Transverse colon (tissue), 4 donors: ENCODE measurements around the gene UTS2R. TPM values are rescaled to one million over a fixed set of nuclear protein-coding genes. Genes with fewer than 3 reads are reported as not detected.

ENCODE experiments used
- DNase-seq: peaks from one replicate; pipeline ENCODE4 v3.0.0-alpha.2; 2019
- H3K27ac ChIP-seq, 4 donors: fragments of 200-600 bp; sonication (generic); 2 replicates each; pipeline ENCODE4 v1.5.1; 2016 to 2018; ENCODE audit warnings: inconsistent platforms in 4 of 4
- H3K27me3 ChIP-seq: fragments of 200-600 bp; sonication (generic); 2 replicates; pipeline ENCODE4 v1.5.1; 2017; ENCODE audit warnings: inconsistent platforms
- H3K36me3 ChIP-seq, 4 donors: fragments of 200-600 bp; sonication (generic); 2 replicates each; pipeline ENCODE4 v1.5.1; 2017 to 2019; ENCODE audit warnings: inconsistent platforms in 4 of 4
- H3K4me1 ChIP-seq, 4 donors: fragments of 200-600 bp; sonication (generic); 2 replicates each; pipeline ENCODE4 v1.5.1; 2017 to 2020; ENCODE audit warnings: inconsistent platforms in 4 of 4
- H3K4me3 ChIP-seq, 4 donors: fragments of 200-600 bp; sonication (generic); 1 replicate in 1 of 4; 2 replicates in 3 of 4; pipeline versions ENCODE4 v1.5.1 to v1.6.1; 2017 to 2019; ENCODE audit warnings: inconsistent platforms in 4 of 4
- H3K9me3 ChIP-seq, 2 donors: fragments of 200-600 bp; sonication (generic); 2 replicates each; pipeline ENCODE4 v1.5.1; 2017 to 2019; ENCODE audit warnings: inconsistent platforms in 2 of 2
- CTCF ChIP-seq, 5 experiments: fragments of 200-600 bp in 3 of 5; fragments of 450-650 bp in 2 of 5; sonication (generic) in 3 of 5; IDR thresholded peaks; 1 replicate in 2 of 5; 2 replicates in 3 of 5; pipeline ENCODE4 v1.5.1; 2016 to 2017; ENCODE audit warnings: antibody characterized with exemption in 5 of 5, inconsistent platforms in 3 of 5, mild to moderate bottlenecking in 2 of 5, moderate library complexity in 1 of 5
- EP300 ChIP-seq: sonication (generic); formaldehyde crosslinking; IDR thresholded peaks from one replicate; pipeline ENCODE4 v1.6.1; 2017; ENCODE audit warnings: antibody characterized with exemption, low read depth
- POLR2A ChIP-seq: fragments of 450-650 bp; IDR thresholded peaks from one replicate; pipeline ENCODE4 v1.6.1; 2016; ENCODE audit warnings: antibody characterized with exemption, mild to moderate bottlenecking, moderate library complexity
- POLR2AphosphoS5 ChIP-seq, 3 donors: sonication (generic); formaldehyde crosslinking; IDR thresholded peaks; one replicate each; pipeline ENCODE4 v1.6.1; 2016; ENCODE audit warnings: antibody characterized with exemption in 3 of 3
- WGBS, 2 donors: methylation state at CpG; one replicate each; pipeline ENCODE4 v1.1.5; 2018; ENCODE audit warnings: low coverage in 1 of 2; 5-methylcytosine and 5-hydroxymethylcytosine counted together
- in situ Hi-C, 4 donors: fragments of 200-750 bp; cut with MboI; loops; one replicate each; pipeline versions ENCODE4 v1.15.0 to v1.15.1; 2017; ENCODE audit warnings: low sequenced_read_pairs in 3 of 4, low pct_ligation_motif_present in 1 of 4, low pct_unique_long_range_greater_than_20kb in 1 of 4
- intact Hi-C: fragments of 100-400 bp; cut with DNase I; formaldehyde crosslinking; loops from one replicate; pipeline ENCODE4 v1.15.1; 2023; ENCODE audit warnings: low total_unique reads
- total RNA-seq, 4 donors: library from RNA; depleted of rRNA; stranded (reverse); fragments of >200 nt; gene quantifications; one replicate each; pipeline ENCODE4 v1.1.0, GENCODE V29; 2016

UTS2R gene
- total RNA-seq, 4 donors from 2014 or later: 0.48 TPM; not detected in 3

GRCh38 chr17:82390860-82391435, 19.4 kb downstream of the UTS2R start:
- Histone ChIP-seq H3K27me3 (peaks cover 24% of the 10 kb centered on the region), H3K9me3 (no peaks in the 10 kb centered on the region), H3K27ac (no peak overlapping the region), H3K36me3 (no peaks in the 10 kb centered on the region), H3K4me1 (peaks cover 0 to 11% (median 8%) of the 10 kb centered on the region in 4 donors), H3K4me3 (no peak overlapping the region)
- 80 to 88% methylated on average over 1 to 13 of the region's 13 CpGs for WGBS, 2 donors
- no peak for DNase-seq
- intact Hi-C loops (no loop called here), in situ Hi-C loops (no loop called here)
- TF ChIP-seq POLR2AphosphoS5 (IDR thresholded peaks at IDR 0.05) (no peak), POLR2A (no peak), EP300 (no peak)

GRCh38 chr17:82391496-82392066, 20.0 kb downstream of the UTS2R start:
- in situ Hi-C loops: no loop called here

GRCh38 chr17:82392209-82392920, 20.8 kb downstream of the UTS2R start:
- DNase-seq: no peak
- Histone ChIP-seq H3K4me3 (no peak overlapping the region), H3K27me3 (peaks cover 10% of the 10 kb centered on the region), H3K4me1 (peaks cover 0 to 2% (median under 1%) of the 10 kb centered on the region in 4 donors), H3K9me3 (no peaks in the 10 kb centered on the region), H3K36me3 (no peaks in the 10 kb centered on the region), H3K27ac (no peak overlapping the region)
- TF ChIP-seq EP300 (no peak), CTCF (IDR thresholded peaks at IDR 0.05) (no peak), POLR2AphosphoS5 (IDR thresholded peaks at IDR 0.05) (no peak)
- WGBS, 2 donors: 93% methylated on average over 25 of the region's 28 CpGs; no CpG with 5 or more reads in 1 of the 2 donors
- intact Hi-C loops (no loop called here), in situ Hi-C loops (no loop called here)

More at GRCh38 chr17:82391496-82392066, 20.0 kb downstream of the UTS2R start:
- peaks cover 18% of the 10 kb centered on the region for H3K27me3 ChIP-seq
- intact Hi-C loops: no loop called here
- no peak for DNase-seq
- H3K9me3 ChIP-seq: no peaks in the 10 kb centered on the region
- WGBS, 2 donors: 94% methylated on average over 23 of the region's 23 CpGs; no CpG with 5 or more reads in 1 of the 2 donors
- no peaks in the 10 kb centered on the region for H3K36me3 ChIP-seq
- no peak overlapping the region for H3K4me3 ChIP-seq
- no peak for TF ChIP-seq POLR2AphosphoS5 (IDR thresholded peaks at IDR 0.05)
- no peak for TF ChIP-seq CTCF (IDR thresholded peaks at IDR 0.05)
- TF ChIP-seq POLR2A: no peak
- no peak for TF ChIP-seq EP300
- peaks cover 0 to 9% (median 8%) of the 10 kb centered on the region in 4 donors for H3K4me1 ChIP-seq
- H3K27ac ChIP-seq: no peak overlapping the region

GRCh38 chr17:82392941-82393340, 21.4 kb downstream of the UTS2R start:
- in situ Hi-C loops (no loop called here), intact Hi-C loops (no loop called here)
- H3K9me3 ChIP-seq: no peaks in the 10 kb centered on the region
- no peaks in the 10 kb centered on the region for H3K4me1 ChIP-seq
- peaks cover 4% of the 10 kb centered on the region for H3K27me3 ChIP-seq
- H3K27ac ChIP-seq: no peak overlapping the region
- 94% methylated on average over 15 of the region's 15 CpGs; no CpG with 5 or more reads in 1 of the 2 donors for WGBS, 2 donors
- TF ChIP-seq POLR2AphosphoS5 (IDR thresholded peaks at IDR 0.05) (no peak), EP300 (no peak), CTCF (IDR thresholded peaks at IDR 0.05) (no peak)
- H3K36me3 ChIP-seq: no peaks in the 10 kb centered on the region
- no peak for DNase-seq
- no peak overlapping the region for H3K4me3 ChIP-seq
